GM21515 (cell line): ENCODE results near the gene FANCI.
"Not testable (repeated sequence)": the region's sequence is repeated elsewhere in the genome, so short reads cannot be mapped to it uniquely, and the experiment has no call there.

ENCODE experiments used
- ATAC-seq: cut with Tn5 transposase; IDR thresholded peaks from one replicate; pipeline ENCODE4 v1.9.1; 2021; ENCODE audit not compliant: unreplicated experiment

FANCI gene

DNA sequence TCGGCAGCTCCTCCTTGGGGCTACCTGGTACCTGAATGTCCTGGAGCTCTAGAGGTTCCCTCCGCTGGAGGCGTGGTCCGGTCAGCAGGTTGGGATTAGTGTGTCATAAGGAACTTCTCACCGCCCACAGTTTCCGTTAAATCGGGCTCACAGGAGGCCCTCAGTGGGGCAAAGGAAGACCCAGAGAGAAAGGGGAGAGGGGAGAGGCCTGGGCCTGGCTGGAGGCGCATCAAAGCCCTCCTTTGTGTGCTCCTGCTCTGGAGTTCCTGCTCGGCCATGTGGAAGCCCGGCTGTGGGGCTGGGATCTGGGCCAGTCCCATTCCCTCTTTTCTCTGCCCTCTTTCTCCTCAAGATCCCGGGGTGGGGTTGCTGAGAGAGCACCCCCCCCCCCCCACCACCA, 22.2 kb upstream of the FANCI start, which contains the start of gene RLBP1:
RLBP1 (minus strand) TSS at position 37 of the 400 bp plus-strand sequence. CDS start 2,604 bp downstream, outside the sequence.
- no peak for ATAC-seq

DNA sequence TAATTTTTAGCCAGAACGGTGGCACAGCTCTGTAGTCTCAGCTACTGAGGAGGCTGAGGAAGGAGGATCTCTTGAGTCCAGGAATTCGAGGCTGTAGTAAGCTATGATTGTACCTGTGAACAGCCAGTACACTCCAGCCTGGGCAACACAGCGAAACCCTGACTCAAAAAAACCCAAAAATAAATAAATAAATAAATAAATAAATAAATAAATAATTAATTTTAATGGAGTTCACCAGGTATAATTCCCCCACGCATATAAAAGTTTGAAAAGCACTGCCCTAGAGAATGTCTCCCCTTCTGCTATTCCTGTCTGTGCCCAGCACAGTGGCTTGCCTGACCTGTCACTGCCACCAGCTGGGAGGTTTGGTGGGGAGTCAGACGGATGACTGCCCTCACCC, 18.2 kb upstream of the FANCI start:
- no peak for ATAC-seq

DNA sequence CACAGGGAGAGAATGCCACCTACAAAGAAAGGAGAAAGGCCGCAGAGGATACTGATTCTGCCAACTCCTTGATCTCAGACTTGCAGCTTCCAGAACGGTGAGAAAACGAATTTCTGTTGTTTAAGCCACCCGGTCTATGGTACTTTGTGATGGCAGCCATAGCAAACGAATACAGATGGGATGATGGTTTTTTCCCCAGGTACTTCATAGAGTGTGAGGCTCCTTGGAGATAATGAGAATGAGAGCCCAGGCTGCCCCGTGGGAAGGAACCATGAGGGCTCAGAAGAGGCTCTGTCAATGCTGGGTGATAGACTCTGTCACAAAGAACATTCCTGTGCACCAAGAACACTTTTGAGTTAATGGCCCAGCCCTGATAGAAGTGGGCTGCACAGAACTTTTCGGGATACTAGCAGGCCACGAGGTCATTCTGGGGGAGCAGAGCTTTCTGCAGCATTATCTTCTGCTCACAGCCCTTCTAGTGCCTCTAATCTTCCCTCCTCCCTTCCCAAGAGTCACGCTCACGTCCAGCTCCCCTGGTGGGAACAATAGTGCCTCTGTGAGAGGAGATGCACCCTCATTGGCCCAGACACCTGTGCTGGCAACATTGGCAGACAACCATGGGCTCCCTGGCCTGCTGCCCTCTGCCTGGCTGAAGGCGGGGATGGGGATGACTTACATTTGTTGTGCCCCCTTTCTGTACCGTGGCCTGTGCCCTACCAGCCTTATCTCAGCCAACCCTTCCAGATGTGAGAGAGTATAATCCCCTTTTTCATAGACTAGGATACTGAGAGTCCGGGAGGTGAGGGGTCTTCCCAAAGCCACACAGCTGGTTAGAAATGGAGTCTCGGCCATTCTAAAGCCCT, 17.2 kb upstream of the FANCI start:
- ATAC-seq, result no peak

DNA sequence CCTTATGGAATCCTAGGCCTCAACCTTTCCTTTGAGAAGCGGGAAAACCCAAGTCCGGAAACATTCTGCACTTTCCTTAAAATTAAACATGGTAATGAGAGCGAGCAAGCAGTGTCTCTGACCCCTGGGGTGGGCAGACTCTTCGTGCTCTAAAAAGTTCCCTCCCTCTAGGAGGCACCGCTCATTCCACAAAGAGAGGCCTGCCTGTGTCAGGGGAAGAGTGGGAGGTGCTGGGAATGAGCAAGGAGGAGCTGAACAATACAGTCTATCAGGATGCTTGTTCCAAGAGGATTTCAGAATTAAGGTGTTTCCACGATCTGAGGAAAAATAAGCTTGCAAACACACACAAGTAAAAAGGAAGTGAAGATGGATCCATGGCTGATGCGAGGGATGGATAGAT, 16.4 kb upstream of the FANCI start:
- no peak for ATAC-seq

DNA sequence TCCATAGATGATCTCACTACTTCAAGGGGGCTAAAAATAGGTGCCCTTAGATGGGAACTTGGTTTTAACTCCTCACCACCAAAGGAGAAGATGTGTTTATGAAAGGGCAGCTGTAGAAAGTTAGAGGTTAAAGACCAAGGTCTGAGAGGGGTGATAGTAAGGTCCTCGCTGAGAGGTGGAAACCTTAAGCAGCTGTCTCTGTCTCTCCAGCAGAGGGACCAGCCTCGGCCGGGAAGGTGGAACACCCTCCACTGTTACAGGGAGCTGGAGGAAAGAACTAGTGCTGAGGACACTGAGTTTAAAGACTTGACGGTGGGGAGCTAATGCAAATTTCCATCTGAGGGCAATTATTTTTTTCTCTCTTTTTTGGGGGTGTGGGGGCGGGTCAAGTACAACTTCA, 13.5 kb upstream of the FANCI start:
- ATAC-seq, result no peak

DNA sequence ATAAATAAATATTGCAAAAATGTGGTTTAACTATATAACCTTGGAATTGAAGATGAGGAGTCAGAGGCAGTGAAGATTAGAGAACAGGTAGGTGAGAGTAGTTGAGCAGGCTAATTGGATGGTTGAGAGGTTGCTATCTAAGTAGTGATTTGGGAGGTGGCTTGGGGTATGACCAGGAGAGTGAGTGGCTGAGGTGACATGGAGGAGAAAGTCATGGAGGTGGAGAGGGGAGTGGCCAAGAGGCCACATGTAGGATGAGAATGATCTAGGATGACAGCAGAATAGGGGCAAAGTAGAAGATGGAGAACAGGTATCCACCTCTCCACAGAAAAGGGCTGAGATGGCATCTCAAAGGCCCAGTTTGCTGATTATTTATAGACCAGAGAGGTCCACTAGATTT, 11.9 kb upstream of the FANCI start:
- no peak for ATAC-seq

DNA sequence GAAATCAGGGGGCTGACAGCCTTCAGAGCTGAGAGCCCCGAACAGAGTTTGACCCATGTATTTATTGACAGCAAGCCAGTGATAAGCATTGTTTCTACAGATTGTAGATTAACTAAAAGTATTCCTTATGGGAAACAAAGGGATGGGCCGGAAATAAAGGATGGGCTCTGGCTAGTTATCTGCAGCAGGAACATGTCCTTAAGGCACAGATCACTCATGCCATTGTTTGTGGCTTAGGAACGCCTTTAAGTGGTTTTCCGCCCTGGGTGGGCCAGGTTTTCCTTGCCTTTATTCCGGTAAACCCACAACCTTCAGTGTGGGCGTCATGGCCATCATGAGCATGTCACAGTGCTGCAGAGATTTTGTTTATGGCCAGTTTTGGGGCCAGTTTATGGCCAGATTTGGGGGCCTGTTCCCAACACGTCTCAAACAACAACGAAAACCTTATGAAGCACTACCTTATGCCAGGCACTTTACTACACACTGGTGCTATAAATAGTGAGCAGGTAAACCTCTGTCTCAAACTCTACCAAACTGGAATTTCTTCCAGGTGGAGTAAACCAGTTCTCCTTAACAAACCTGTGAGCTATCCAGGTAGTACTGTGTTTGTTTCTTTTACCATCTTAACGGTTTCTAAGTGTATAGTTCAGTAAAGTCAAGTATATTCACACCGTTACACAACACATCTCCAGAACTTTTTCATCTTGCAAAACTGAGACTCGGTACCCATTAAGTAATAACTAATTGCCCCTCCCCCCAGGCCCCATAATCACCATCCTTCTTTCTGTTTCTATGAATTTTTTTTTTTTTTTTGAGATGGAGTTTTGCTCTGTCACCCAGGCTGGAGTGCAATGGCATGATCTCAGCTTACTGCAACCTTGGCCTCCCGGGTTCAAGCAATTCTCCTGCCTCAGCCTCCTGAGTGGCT, 3.6 kb upstream of the FANCI start:
- ATAC-seq, result not testable (repeated sequence)

DNA sequence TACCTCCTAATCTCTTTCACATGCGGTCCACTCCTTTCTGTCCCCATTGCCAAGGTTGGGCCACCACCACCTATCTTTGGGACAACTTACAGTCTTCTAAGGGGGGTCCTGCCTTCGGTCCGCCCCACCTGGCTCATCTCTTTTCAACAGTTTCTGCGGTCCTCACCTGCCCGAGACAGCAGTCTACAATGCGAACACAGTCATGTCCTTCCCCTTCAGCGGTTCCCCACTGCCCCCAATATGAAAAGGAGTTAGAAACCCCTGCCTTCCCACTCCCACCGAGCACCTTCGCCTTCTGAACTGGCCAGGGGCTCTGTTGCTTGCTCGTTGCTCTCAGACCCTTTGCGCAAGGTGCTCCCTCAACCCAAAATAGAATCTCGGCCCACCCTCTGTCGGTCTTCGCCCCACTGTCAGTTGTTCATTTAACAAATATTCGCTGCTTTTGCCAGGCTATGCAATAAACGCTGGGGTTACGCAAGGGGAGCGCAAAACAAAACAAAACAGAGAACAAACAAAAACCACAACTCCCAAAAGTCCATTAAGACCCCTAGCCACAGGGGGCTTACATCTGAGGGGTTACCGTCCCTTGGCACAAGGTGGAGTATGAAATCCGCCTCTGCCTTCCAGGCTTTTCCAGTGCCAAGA, 611 bp upstream of the FANCI start:
- no peak for ATAC-seq

DNA sequence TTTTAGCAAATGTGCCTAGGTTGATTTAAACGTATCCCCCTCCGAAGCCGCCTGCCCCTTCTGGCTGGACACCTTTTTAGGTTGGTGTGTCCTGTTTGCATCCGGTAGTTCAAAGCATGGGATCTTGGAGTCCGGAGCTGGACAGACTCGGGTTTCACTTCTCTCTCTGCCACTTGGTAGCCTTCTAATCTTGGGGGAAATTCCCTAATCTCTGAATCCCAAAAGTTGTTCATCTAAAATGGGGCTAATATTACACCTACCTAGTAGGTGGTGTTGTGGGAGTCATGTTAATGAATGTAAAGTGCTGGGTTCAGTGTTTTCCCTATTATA, 760 bp downstream of the FANCI start:
- ATAC-seq, result peak; percentile 18

DNA sequence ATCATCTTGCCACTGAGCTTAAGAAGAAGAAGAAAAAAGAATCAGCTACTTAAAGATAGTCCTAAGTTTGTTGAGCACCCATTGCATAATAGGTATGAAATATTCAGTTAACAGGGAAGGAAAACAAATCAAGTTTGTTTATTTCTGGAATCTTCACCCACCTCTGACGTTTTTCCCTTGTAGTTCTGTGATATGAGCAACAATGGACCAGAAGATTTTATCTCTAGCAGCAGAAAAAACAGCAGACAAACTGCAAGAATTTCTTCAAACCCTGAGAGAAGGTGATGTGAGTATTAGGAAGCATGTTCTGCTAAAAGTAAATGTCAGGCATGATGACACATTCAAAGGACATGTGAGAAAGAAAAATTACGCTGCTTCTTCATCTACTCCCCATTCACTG, 3.7 kb downstream of the FANCI start:
- ATAC-seq, result no peak

DNA sequence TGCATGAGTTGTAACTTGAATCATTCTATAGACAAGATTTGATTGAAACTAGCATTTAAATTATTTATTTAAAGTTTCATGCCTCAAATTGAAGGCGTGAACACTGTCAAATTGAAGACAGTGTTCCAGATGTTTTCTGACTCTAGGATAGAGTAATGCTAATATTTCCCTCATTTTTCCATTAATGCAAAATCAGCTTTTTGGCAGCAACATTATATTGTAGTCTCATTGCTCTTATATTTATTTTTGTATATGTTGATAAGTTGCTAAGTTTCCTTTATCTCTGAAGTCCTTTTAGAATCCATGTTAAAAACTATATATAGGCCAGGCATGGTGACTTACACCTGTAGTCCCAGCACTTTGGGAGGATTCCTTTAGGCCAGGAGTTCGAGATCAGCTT, 4.8 kb downstream of the FANCI start:
- no peak for ATAC-seq

DNA sequence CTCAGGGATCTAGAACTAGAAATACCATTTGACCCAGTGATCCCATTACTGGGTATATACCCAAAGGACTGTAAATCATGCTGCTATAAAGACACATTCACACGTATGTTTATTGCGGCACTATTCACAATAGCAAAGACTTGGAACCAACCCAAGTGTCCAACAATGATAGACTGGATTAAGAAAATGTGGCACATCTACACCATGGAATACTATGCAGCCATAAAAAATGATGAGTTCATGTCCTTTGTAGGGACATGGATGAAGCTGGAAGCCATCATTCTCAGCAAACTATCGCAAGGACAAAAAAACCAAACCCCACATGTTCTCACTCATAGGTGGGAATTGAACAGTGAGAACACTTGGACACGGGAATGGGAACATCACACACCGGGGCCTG, 6.4 kb downstream of the FANCI start:
- not testable (repeated sequence) for ATAC-seq

DNA sequence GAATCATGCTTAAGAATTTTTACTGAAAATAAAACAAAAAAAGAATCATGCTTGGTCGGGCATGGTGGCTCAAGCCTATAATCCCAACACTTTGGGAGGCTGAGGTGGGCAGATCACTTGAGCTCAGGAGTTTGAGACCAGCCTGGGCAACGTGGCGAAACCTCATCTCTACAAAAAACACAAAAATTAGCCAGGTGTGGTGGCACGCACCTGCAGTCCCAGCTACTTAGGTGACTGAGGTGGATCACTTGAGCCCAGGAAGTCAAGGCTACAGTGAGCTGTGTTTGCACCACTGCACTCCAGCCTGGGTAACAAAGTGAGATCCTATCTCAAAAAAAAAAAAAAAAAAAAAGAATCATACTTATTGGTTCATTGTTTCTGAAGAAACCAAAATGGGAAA, 33.5 kb downstream of the FANCI start:
- not testable (repeated sequence) for ATAC-seq

DNA sequence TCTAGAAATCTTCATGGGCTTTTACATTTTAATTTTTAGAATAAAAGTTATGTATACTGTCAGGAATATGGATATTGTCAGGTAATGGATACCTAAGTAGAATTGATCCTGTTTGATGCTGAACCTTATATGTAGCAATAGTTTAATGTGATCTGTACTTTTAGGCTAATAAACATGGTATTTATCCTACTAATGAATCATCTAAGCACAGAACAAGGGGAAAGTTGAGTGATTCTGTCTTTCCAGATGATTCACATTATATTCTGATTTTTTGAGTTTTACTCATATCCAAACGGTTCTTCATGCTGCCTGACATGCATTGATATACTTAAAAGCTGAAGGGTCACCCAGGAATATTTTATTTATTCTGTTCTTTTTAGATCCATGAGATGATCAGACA, 34.5 kb downstream of the FANCI start:
- no peak for ATAC-seq

DNA sequence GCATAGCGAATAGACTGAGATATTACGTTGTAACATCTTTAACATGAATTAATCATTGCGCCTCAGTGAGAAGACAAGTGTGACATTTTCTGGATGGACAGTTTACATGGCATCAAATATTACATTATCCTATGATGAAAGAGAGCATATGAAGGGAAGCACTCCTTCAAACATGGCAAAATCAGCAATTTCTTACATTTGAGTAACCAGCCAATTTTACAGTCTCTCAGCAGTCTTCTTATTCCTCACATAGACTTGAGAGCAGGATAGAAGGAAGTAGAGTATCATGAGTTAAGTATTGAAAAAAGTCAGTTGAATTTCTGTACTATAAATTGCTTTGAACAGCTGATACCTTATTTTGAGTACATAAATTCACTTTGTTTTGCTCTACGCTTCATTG, 38.9 kb downstream of the FANCI start:
- no peak for ATAC-seq

DNA sequence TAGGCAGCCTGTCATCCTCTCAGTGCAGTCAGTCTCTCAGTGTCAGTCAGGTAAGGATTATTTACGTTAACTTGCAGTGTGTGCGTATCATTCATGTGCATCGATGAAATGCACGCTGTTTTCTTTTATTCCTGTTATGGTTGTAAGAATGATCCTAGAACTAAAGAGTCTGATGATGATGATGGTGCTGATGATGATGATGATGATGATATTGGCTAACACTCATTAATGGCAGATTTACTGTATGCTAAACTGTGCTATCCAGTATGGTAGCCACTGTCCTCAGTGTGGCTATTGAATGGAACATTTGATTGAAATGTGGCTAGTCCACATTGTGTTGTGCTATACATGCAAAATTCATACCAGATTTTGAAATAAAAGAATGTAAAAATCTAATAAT, 39.4 kb downstream of the FANCI start:
- no peak for ATAC-seq

DNA sequence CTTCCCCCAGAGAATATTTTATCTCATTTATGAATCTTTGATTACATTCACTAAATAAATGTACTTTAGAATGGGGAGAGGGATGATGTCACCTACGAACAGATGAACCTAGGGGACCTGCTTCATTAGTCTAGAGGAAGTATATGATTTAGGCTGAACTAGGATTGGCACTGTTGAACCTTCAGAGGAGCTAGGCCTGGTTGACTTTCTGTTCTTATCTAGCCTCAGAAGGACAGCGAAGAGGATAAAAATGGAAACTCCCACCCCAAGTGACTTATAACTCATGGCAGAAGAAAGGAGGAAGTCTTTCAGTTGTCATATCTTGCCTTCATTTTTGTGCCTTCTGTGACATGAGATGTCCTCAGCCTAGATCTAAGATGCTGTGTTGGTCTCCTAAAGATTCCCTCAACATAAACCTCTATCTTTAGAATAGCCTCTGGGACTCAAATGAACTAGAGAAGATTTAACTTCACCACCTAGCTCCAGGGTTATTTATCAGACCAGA, 48.2 kb downstream of the FANCI start:
- no peak for ATAC-seq

DNA sequence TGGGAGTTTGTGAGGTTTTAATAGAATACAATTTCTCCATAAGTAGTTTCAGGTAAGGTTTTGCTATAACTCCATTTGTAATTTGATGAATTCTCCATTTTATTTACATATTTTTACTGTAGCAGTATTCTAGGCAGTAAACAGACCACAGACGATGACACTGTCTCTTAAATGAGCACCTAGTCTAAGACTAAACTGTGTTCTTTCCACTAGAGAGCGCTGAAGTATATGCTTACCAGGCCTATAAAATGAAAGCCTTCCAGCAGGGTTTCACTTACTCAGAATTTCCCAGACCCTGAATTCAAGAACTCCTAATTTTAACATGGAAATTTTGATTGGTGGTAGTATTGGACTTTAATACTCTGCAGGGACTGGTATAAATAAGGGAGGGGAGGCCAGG, 49.2 kb downstream of the FANCI start:
- no peak for ATAC-seq

DNA sequence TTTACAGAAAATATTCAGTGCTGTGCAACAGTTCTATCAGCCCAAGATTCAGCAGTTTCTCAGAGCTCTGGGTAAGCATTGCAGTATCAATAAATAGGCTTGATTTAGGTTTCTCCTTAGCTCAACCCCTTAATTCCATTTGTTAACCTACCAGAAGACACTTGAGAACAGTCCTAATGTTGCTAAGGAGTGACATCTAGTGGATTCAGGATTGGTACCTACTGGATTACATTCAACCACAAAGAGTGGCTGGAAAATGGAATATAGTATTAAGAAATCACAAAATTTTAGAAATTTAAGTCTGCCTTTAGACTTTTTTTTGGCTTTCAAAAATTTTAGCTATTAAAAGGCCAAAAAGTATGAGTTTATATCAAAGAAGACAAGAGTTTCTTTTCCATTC, 56.1 kb downstream of the FANCI start:
- ATAC-seq, result no peak

DNA sequence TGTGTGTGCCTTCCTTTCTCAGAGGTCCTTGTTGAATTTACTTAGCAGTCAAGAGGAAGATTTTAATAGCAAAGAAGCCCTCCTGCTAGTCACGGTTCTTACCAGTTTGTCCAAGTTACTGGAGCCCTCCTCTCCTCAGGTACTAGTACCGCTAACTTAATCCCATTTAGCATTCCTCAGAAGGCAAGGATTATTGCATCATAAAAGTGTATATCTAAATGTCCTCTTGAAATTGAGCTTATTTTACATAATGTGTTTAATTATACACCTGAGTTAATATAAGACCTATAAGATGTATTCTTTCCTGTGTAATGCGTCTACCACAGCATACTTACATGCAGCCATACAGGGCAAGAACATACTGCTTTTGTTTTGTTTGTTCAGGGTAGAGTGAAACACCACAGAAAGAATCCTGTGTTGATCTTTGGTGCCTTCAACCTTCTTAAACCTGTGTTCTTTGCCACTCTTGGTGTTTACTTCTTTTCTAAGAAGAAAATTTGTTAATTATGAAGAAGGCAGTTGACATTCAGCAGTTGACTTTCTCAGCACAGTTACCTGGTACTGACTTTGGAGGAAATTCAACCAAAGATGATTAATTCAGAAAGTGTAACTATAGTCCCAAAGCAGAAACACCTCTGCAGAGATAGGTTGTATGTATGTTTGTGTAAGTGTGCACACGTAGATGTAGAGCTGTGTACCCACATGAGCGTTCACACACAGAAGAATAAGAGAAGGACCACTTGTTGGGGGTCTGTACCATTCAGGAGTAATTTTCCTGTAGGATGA, 57.7 kb downstream of the FANCI start:
- ATAC-seq, result no peak

DNA sequence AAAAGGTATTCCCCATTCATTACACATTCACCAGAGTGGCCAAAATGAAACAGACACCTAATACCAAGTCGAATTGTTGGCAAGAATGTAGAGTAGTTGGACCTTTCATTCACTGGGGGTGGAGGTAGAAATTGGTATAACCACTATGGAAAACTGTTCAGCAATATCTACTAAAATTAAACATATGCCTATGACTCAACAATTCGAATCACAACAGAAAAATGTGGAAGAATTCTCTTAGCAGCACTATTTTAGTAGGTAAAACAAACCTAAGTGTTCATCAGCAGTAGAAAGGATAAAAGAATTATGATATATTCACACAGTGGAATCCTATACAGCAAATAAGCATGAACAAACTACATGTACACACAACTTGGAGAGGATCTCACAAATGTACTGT, 60.2 kb downstream of the FANCI start:
- no peak for ATAC-seq
